Endothelial cell of umbilical vein (primary cell): Measurements from ENCODE around the gene MYCBP2.

Experiments
- CTCF ChIP-seq, 2 donors: IDR thresholded peaks; 1 replicate in 1 of 2; 2 replicates in 1 of 2; pipeline ENCODE4 v1.5.1; 2011; ENCODE audit warnings: low read length in 2 of 2, mild to moderate bottlenecking in 2 of 2, moderate library complexity in 2 of 2, control low read depth in 1 of 2, inconsistent platforms in 1 of 2, low read depth in 1 of 2; ENCODE audit not compliant: insufficient read depth in 1 of 2; ENCODE audit errors: extremely low read depth in 1 of 2
- EZH2 ChIP-seq: IDR thresholded peaks from 2 replicates; pipeline ENCODE4 v1.6.1; 2012; ENCODE audit warnings: borderline replicate concordance, low read depth, mild to moderate bottlenecking, moderate library complexity, low read length, inconsistent platforms; ENCODE audit not compliant: severe bottlenecking
- GATA2 ChIP-seq: IDR thresholded peaks from 2 replicates; pipeline ENCODE4 v1.7.0; 2011; ENCODE audit warnings: low read depth, mild to moderate bottlenecking, moderate library complexity, mixed read lengths, low read length; ENCODE audit not compliant: insufficient read length, insufficient read depth
- JUN ChIP-seq: IDR thresholded peaks from 2 replicates; pipeline ENCODE4 v1.6.1; 2011; ENCODE audit warnings: borderline replicate concordance, low read depth; ENCODE audit not compliant: insufficient read length, insufficient read depth
- MAX ChIP-seq: IDR thresholded peaks from 2 replicates; pipeline ENCODE4 v1.6.1; 2011; ENCODE audit not compliant: insufficient read depth, insufficient read length
- POLR2A ChIP-seq: IDR thresholded peaks from 2 replicates; pipeline ENCODE4 v1.6.1; 2012; ENCODE audit warnings: low read depth, mild to moderate bottlenecking, control low read depth, low read length
- POLR2AphosphoS5 ChIP-seq: IDR thresholded peaks from 2 replicates; pipeline ENCODE4 v1.6.1; 2012; ENCODE audit warnings: low read depth, mild to moderate bottlenecking, control low read depth, low read length, moderate library complexity; ENCODE audit not compliant: insufficient read depth

GRCh38 chr13:77067519-77067918 is 259.4 kb downstream of the MYCBP2 start:
- TF ChIP-seq CTCF (IDR thresholded peaks at IDR 0.05; ENCODE audit: extremely low read depth in 1 of 2, insufficient read depth in 1 of 2, low read depth in 1 of 2, low read length in 2 of 2) = no peak
- no peak for TF ChIP-seq EZH2
- TF ChIP-seq POLR2A = no peak
- TF ChIP-seq MAX = no peak
- TF ChIP-seq JUN = no peak
- no peak for TF ChIP-seq POLR2AphosphoS5
- no peak for TF ChIP-seq GATA2
